ENCODE data around the gene MT1F. TPM values are rescaled to one million over a fixed set of nuclear protein-coding genes. Genes with fewer than 3 reads are reported as not detected.
"Not testable (repeated sequence)": the region's sequence is repeated elsewhere in the genome, so short reads cannot be mapped to it uniquely, and the experiment has no call there.

MT1F gene
- total RNA-seq, 1 experiment from 2014 or later = 36.3 TPM

DNA sequence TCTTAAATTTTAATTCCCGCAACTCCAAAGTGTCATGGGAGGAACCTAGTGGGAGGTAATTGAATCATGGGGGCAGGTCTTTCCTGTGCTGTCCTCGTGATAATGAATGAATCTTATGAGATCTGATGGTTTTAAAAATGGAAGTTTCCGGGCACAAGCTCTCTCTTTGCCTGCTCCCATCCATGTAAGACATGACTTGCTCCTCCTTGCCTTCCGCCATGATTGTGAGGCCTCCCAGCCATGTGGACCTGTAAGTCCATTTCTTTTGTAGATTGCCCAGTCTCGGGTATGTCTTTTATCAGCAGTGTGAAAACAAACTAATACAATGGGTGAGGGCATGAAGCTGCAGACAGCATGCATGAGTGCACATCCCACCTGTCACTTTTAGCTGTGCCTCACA is 34.6 kb upstream of the MT1F start:
- H2AFZ ChIP-seq (ENCODE audit: low read length); H3K9me2 ChIP-seq (replicated peaks; ENCODE audit: insufficient read depth, low read length); H3K79me2 ChIP-seq (ENCODE audit: low read length); H3K9ac ChIP-seq (ENCODE audit: low read length); DNase-seq; H3K27me3 ChIP-seq (ENCODE audit: low read length); H3K9me3 ChIP-seq (ENCODE audit: low read length); H3K4me3 ChIP-seq (ENCODE audit: low read length); H4K20me1 ChIP-seq (ENCODE audit: insufficient read depth, low read depth, low read length); H3K36me3 ChIP-seq (ENCODE audit: insufficient read depth, low read length); H3K27ac ChIP-seq (ENCODE audit: low read length): not testable (repeated sequence)
- Histone ChIP-seq H3K4me2 (ENCODE audit: low read depth, low read length, poor library complexity, severe bottlenecking) (peak overlapping the region; percentile 49), H3K4me1 (ENCODE audit: low read length) (peaks cover 32% of the 10 kb centered on the region)

- peaks cover 32% of the 10 kb centered on the region for H3K4me1 ChIP-seq (ENCODE audit: low read length)
- no peak for DNase-seq
- H3K79me2 ChIP-seq (ENCODE audit: low read length) = no peaks in the 10 kb centered on the region
- H3K4me3 ChIP-seq (ENCODE audit: low read length) = no peak overlapping the region
- H3K9me3 ChIP-seq (ENCODE audit: low read length) = no peaks in the 10 kb centered on the region
- no peak overlapping the region for H3K27ac ChIP-seq (ENCODE audit: low read length)
- no peaks in the 10 kb centered on the region for H3K9me2 ChIP-seq (replicated peaks; ENCODE audit: insufficient read depth, low read length)
- peak overlapping the region; percentile 49 for H3K4me2 ChIP-seq (ENCODE audit: low read depth, low read length, poor library complexity, severe bottlenecking)
- H2AFZ ChIP-seq (ENCODE audit: low read length) = no peak overlapping the region
- no peaks in the 10 kb centered on the region for H3K36me3 ChIP-seq (ENCODE audit: insufficient read depth, low read length)
- no peak overlapping the region for H3K9ac ChIP-seq (ENCODE audit: low read length)
- no peaks in the 10 kb centered on the region for H3K27me3 ChIP-seq (ENCODE audit: low read length)
- no peaks in the 10 kb centered on the region for H4K20me1 ChIP-seq (ENCODE audit: insufficient read depth, low read depth, low read length)
These were observed 34.1 kb upstream of the MT1F start for GRCh38 chr16:56623637-56624036.

DNA sequence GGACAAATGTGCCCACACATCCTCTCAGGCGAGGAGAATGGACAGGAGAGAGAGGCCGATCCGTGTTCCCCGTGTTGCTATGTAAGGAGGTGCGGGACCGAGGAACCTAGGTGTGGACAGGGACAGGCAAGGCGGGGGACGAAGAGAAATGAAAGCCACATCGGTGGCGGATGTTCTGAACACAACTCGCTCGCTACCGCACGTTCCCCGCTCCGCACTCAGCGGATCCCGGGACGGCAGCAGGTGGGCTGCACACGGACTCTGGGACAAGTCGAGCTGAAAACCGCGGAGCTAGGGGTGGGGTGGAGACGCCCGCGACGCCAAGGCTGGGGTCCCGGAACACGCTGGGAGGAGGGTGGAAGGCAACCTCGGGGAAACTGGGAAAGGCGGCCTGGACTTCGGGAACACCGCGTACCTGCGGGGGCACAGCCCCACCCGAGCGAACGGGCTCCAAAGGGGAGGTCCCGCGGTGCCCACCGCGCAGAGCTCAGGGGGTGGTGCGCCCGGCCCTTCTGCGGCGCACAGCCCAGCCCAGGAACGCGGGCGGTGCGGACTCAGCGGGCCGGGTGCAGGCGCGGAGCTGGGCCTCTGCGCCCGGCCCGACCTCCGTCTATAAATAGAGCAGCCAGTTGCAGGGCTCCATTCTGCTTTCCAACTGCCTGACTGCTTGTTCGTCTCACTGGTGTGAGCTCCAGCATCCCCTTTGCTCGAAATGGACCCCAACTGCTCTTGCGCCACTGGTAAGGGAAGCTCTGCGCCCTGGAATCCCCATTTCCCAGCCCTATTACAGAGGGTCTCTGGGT is 32.4 kb upstream of the MT1F start, which contains the start of gene MT1E:
MT1E (plus strand) TSS at position 642 of the 803 bp plus-strand sequence; CDS start at position 713, 71 bp downstream.
- no peak within 1 kb of the TSS for H2AFZ ChIP-seq (ENCODE audit: low read length)
- no peak for DNase-seq
- H3K4me2 ChIP-seq (ENCODE audit: low read depth, low read length, poor library complexity, severe bottlenecking) = no peak within 1 kb of the TSS
- no peaks in the 10 kb centered on the region for H3K9me2 ChIP-seq (replicated peaks; ENCODE audit: insufficient read depth, low read length)
- no peak within 1 kb of the TSS for H3K27ac ChIP-seq (ENCODE audit: low read length)
- no peaks in the 10 kb centered on the region for H3K9me3 ChIP-seq (ENCODE audit: low read length)
- H3K79me2 ChIP-seq (ENCODE audit: low read length) = no peaks in the 10 kb centered on the region
- H3K4me1 ChIP-seq (ENCODE audit: low read length) = peaks cover 44% of the 10 kb centered on the region
- H3K36me3 ChIP-seq (ENCODE audit: insufficient read depth, low read length) = no peaks in the 10 kb centered on the region
- no peaks in the 10 kb centered on the region for H4K20me1 ChIP-seq (ENCODE audit: insufficient read depth, low read depth, low read length)
- no peak within 1 kb of the TSS for H3K4me3 ChIP-seq (ENCODE audit: low read length)
- H3K27me3 ChIP-seq (ENCODE audit: low read length) = no peaks in the 10 kb centered on the region
- H3K9ac ChIP-seq (ENCODE audit: low read length) = no peak within 1 kb of the TSS

DNA sequence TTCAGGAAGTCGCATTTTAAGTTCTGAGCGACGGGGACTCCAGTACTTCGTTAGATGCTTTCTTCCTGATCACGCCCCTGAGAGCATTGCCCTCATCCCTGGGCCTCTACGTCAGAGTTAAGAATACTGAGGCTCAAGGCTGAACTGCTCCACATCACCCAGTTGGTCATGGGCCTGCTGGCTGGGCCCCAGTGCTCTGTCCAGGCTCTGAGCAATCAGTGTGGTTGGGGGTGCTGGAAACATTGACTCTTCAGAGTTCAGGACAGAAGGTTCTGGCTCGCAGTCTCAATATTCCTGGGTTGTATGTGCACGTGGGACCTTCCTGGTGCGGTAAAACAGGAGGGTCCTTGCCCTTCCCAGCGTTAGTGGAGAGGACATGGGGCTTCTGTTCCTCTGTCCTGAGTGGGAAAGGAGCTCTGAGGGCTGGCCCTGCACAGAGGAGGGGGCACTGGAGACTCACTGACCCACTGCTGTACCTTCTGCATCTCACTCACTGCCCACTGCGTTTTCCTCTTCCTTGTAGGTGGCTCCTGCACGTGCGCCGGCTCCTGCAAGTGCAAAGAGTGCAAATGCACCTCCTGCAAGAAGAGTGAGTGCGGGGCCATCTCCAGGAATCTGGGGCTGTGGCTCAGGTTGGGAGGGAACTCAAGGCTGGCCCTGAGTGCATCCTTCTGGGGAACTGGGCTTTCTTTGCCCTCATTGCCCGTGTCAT is 31.7 kb upstream of the MT1F start:
- H3K27me3 ChIP-seq (ENCODE audit: low read length) = no peaks in the 10 kb centered on the region
- no peak overlapping the region for H3K27ac ChIP-seq (ENCODE audit: low read length)
- no peaks in the 10 kb centered on the region for H3K9me3 ChIP-seq (ENCODE audit: low read length)
- H3K4me2 ChIP-seq (ENCODE audit: low read depth, low read length, poor library complexity, severe bottlenecking) = no peak overlapping the region
- no peak for DNase-seq
- H3K4me1 ChIP-seq (ENCODE audit: low read length) = peaks cover 44% of the 10 kb centered on the region
- no peaks in the 10 kb centered on the region for H4K20me1 ChIP-seq (ENCODE audit: insufficient read depth, low read depth, low read length)
- no peaks in the 10 kb centered on the region for H3K79me2 ChIP-seq (ENCODE audit: low read length)
- H3K9ac ChIP-seq (ENCODE audit: low read length) = no peak overlapping the region
- H3K9me2 ChIP-seq (replicated peaks; ENCODE audit: insufficient read depth, low read length) = no peaks in the 10 kb centered on the region
- H2AFZ ChIP-seq (ENCODE audit: low read length) = no peak overlapping the region
- no peak overlapping the region for H3K4me3 ChIP-seq (ENCODE audit: low read length)
- H3K36me3 ChIP-seq (ENCODE audit: insufficient read depth, low read length) = no peaks in the 10 kb centered on the region

GRCh38 chr16:56626685-56627084 is 31.1 kb upstream of the MT1F start:
- H3K79me2 ChIP-seq (ENCODE audit: low read length) = no peaks in the 10 kb centered on the region
- DNase-seq = no peak
- no peaks in the 10 kb centered on the region for H3K9me3 ChIP-seq (ENCODE audit: low read length)
- no peak overlapping the region for H3K4me3 ChIP-seq (ENCODE audit: low read length)
- no peaks in the 10 kb centered on the region for H3K9me2 ChIP-seq (replicated peaks; ENCODE audit: insufficient read depth, low read length)
- H3K9ac ChIP-seq (ENCODE audit: low read length) = no peak overlapping the region
- no peaks in the 10 kb centered on the region for H3K27me3 ChIP-seq (ENCODE audit: low read length)
- H2AFZ ChIP-seq (ENCODE audit: low read length) = no peak overlapping the region
- H4K20me1 ChIP-seq (ENCODE audit: insufficient read depth, low read depth, low read length) = no peaks in the 10 kb centered on the region
- H3K27ac ChIP-seq (ENCODE audit: low read length) = no peak overlapping the region
- no peaks in the 10 kb centered on the region for H3K36me3 ChIP-seq (ENCODE audit: insufficient read depth, low read length)
- no peak overlapping the region for H3K4me2 ChIP-seq (ENCODE audit: low read depth, low read length, poor library complexity, severe bottlenecking)
- H3K4me1 ChIP-seq (ENCODE audit: low read length) = peaks cover 38% of the 10 kb centered on the region

- Histone ChIP-seq H3K4me2 (ENCODE audit: low read depth, low read length, poor library complexity, severe bottlenecking) (no peak overlapping the region), H2AFZ (ENCODE audit: low read length) (no peak overlapping the region), H3K9me2 (replicated peaks; ENCODE audit: insufficient read depth, low read length) (no peaks in the 10 kb centered on the region), H3K4me3 (ENCODE audit: low read length) (no peak overlapping the region), H3K9me3 (ENCODE audit: low read length) (no peaks in the 10 kb centered on the region), H4K20me1 (ENCODE audit: insufficient read depth, low read depth, low read length) (no peaks in the 10 kb centered on the region), H3K36me3 (ENCODE audit: insufficient read depth, low read length) (no peaks in the 10 kb centered on the region), H3K9ac (ENCODE audit: low read length) (no peak overlapping the region), H3K27me3 (ENCODE audit: low read length) (no peaks in the 10 kb centered on the region), H3K27ac (ENCODE audit: low read length) (no peak overlapping the region), H3K4me1 (ENCODE audit: low read length) (peaks cover 18% of the 10 kb centered on the region), H3K79me2 (ENCODE audit: low read length) (no peaks in the 10 kb centered on the region)
- DNase-seq = no peak
These were observed 29.0 kb upstream of the MT1F start for GRCh38 chr16:56628486-56629350.

- H3K36me3 ChIP-seq (ENCODE audit: insufficient read depth, low read length) = no peaks in the 10 kb centered on the region
- H3K4me2 ChIP-seq (ENCODE audit: low read depth, low read length, poor library complexity, severe bottlenecking) = peak overlapping the region; percentile 13
- H3K4me1 ChIP-seq (ENCODE audit: low read length) = peaks cover 13% of the 10 kb centered on the region
- no peak overlapping the region for H3K9ac ChIP-seq (ENCODE audit: low read length)
- no peak overlapping the region for H3K4me3 ChIP-seq (ENCODE audit: low read length)
- H3K9me3 ChIP-seq (ENCODE audit: low read length) = no peaks in the 10 kb centered on the region
- no peaks in the 10 kb centered on the region for H3K9me2 ChIP-seq (replicated peaks; ENCODE audit: insufficient read depth, low read length)
- H3K79me2 ChIP-seq (ENCODE audit: low read length) = no peaks in the 10 kb centered on the region
- H3K27ac ChIP-seq (ENCODE audit: low read length) = no peak overlapping the region
- no peak overlapping the region for H2AFZ ChIP-seq (ENCODE audit: low read length)
- no peak for DNase-seq
- no peaks in the 10 kb centered on the region for H4K20me1 ChIP-seq (ENCODE audit: insufficient read depth, low read depth, low read length)
- H3K27me3 ChIP-seq (ENCODE audit: low read length) = no peaks in the 10 kb centered on the region
These were observed 28.2 kb upstream of the MT1F start for GRCh38 chr16:56629531-56629930.

DNA sequence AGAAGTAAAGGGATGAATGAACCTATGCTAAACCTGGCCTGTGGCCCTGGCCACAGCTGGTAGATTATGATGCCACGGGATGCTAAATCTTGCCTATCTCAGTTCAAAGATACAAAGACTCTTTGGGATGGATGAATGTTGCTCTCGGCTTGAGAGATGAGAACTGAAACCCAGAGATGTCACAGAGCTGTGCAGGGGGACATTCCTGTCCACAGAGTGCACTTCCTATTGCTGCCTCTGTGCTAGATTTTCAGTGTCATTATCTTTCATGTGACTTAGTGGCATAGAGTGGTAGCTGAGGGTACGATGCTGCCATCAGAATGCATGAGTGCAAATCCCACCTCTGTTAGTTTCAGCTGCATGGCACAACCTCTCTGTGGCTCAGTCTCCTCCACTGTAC is 27.6 kb upstream of the MT1F start:
- peak overlapping the region; percentile 13 for H3K4me2 ChIP-seq (ENCODE audit: low read depth, low read length, poor library complexity, severe bottlenecking)
- no peak overlapping the region for H3K4me3 ChIP-seq (ENCODE audit: low read length)
- no peaks in the 10 kb centered on the region for H3K9me2 ChIP-seq (replicated peaks; ENCODE audit: insufficient read depth, low read length)
- H3K36me3 ChIP-seq (ENCODE audit: insufficient read depth, low read length) = no peaks in the 10 kb centered on the region
- peak; percentile 60 for DNase-seq
- H3K27ac ChIP-seq (ENCODE audit: low read length) = no peak overlapping the region
- no peaks in the 10 kb centered on the region for H3K79me2 ChIP-seq (ENCODE audit: low read length)
- H3K9me3 ChIP-seq (ENCODE audit: low read length) = no peaks in the 10 kb centered on the region
- H3K27me3 ChIP-seq (ENCODE audit: low read length) = no peaks in the 10 kb centered on the region
- H3K4me1 ChIP-seq (ENCODE audit: low read length) = peaks cover 13% of the 10 kb centered on the region
- no peaks in the 10 kb centered on the region for H4K20me1 ChIP-seq (ENCODE audit: insufficient read depth, low read depth, low read length)
- H3K9ac ChIP-seq (ENCODE audit: low read length) = no peak overlapping the region
- 0 out of 2 replicates have a peak overlapping the region, but pooled peaks have one; percentile 8 for H2AFZ ChIP-seq (ENCODE audit: low read length)

All from Karpas-422 (cell line).